NCI-H510A treated with DMSO at 0.1 percent for 48 hours (cell line): ENCODE results near the gene CDH5.
"Not testable (repeated sequence)": the region's sequence is repeated elsewhere in the genome, so short reads cannot be mapped to it uniquely, and the experiment has no call there.

Source experiments
- DNase-seq: peaks from one replicate; lab custom pipeline; 2025; lab: John Stamatoyannopoulos, UW

CDH5 gene

GRCh38 chr16:66439051-66439730 is 72.7 kb downstream of the CDH5 start:
- no peak for DNase-seq

GRCh38 chr16:66440271-66440802 is 73.8 kb downstream of the CDH5 start:
- DNase-seq, result no peak

DNA sequence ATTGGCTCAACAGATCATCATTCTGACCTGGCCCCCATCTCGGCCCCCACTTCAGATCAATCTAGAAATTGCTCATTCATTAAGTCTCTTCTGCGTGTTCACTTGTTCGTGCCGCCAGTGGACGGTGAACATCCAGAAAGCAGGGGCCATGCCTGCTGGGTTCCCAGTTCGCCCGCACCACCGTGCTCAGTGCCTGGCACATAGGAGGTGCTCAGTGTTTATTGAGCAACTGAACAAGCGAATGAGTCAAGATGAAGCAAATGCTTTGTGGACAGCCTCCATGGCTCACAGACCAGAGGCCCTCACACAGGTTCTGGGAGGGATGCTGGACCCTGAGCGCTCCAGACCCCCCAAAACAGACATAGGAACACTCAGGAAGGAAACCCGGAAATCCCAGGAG is 74.5 kb downstream of the CDH5 start:
- no peak for DNase-seq

DNA sequence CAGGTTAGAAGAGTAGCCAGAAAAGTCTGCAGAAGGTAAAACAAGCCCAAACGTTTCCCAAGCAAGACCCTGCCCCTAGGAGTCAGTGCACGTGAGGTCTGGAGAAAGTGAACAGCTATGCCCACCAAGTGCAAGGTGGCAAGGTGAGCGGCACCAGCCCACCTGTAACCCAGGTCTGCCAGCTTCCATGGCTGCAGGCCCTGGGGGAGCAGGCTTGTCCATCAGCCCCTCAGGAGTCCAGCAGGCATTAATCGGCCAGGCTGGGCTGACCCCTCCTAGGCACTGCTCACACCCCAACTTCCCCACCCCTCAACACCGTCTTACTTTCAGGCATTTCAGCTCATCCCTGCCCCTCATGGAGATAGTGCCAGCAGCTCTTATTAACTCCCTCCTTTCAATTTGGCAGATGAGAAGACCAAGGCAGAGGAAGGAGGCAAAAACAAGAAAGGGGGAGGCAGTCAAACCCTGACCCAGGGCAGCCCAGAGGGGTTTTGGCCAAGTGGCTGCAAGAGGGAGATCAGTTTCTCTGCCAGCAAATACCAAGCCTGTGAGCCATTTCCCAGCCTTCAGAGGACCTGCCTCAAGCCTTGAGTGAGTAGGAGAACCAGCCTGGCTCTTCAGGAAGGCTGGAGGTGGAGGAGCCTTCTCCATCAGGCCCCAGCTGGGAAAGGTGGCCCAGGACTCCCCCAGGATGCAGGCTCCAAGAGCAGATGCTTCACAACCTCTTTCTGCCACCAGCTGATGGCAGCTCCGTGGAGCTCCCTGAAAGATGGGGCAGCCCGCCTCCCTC is 75.3 kb downstream of the CDH5 start:
- no peak for DNase-seq

GRCh38 chr16:66442502-66443268 is 76.2 kb downstream of the CDH5 start:
- DNase-seq, result no peak

DNA sequence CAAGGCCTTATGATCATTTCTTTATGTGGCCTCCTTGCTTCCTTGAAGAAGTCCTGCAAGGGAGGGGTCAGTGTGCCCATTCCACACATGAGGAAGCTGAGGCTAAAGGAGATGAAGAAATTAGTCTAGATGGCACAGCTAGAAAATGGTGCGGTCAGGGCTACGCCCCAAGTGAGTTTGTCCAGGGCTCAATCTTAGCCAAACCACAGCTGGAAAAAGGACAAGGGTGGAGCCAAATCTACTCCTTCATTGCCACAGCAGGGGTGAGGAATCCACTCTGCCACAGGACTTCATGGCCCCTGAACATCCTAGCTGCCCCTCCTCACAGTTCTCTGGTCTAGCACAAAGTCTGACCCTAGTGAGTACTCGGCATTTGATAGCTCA is 76.8 kb downstream of the CDH5 start:
- no peak for DNase-seq

DNA sequence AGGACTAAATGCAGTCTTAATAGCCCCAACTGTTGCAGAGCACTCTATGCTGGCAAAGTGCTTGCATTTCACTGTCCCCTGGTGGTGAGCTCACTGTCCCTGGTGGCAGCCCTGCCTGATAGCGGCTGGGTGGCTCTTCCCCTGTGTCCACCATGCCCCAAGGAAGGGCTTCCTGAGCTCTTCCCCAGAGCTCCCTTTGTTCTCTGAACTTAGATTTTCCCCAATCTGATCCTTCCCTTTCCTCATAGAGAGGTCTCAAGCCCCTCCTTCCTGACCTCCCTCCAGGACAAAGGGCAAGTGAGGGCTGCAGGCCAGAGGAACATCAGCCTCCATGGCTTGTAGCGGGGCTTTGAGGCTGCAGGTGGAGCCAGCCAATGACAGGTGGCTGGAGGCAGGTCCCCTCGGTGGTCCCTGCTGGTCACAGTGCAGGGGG is 77.6 kb downstream of the CDH5 start:
- DNase-seq, result no peak

DNA sequence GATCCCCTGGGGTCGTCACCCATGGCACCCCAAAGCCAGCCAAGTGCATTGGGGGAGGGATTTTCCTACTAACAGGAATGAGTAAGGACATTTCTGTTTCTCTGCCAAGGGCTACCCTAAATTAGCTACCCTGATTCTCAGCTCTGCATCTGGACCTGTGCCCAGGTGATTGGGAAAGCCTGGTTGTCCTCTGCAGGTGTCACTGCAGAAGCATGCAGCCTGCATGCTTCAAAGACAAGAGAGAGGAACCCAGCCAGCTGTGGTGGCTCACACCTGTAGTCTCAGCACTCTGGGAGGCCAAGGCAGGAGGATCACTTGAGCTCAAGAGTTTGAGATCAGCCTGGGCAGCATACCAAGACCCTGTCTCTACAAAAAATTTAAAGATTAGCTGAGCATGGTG is 80.2 kb downstream of the CDH5 start:
- DNase-seq, result no peak

GRCh38 chr16:66447491-66447890 is 81.0 kb downstream of the CDH5 start:
- DNase-seq, result no peak

DNA sequence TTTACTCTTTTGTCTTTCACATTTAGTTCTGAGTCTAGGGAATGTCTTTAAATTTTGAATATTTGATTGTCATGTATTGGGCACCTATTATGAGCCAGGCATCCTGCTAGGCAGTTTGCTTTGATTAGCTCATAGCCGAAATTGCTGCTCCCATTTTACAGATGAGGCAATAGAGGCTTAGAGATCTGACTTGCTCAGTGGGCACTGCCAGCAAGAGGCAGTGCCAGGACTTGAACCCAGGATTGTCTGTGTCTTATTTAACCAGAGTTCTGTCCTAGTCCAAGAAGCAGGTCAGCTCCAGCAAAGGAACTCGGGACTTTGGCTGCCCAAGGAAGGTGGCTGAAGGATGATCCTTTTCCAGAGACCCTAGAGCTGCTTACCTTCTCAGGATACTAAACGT is 85.1 kb downstream of the CDH5 start:
- no peak for DNase-seq

GRCh38 chr16:66453230-66453629 is 86.7 kb downstream of the CDH5 start:
- DNase-seq, result not testable (repeated sequence)
